HEK293 (cell line): Measurements from ENCODE around the gene ZNF585A.

ENCODE experiments used
- EGR2 ChIP-seq: fragments of 450-650 bp; formaldehyde crosslinking; IDR thresholded peaks from 2 replicates; pipeline ENCODE4 v1.5.1; 2016; ENCODE audit warnings: low read depth, missing biosample characterization, missing genetic modification characterization
- FEZF1 ChIP-seq: fragments of 450-650 bp; formaldehyde crosslinking; IDR thresholded peaks from 2 replicates; pipeline ENCODE4 v1.5.1; 2016; ENCODE audit warnings: missing biosample characterization, missing genetic modification characterization
- GLI2 ChIP-seq: fragments of 450-650 bp; formaldehyde crosslinking; IDR thresholded peaks from 2 replicates; pipeline ENCODE4; 2017; ENCODE audit warnings: missing biosample characterization, missing genetic modification characterization, low read depth, borderline replicate concordance
- GLIS2 ChIP-seq: fragments of 450-650 bp; formaldehyde crosslinking; IDR thresholded peaks from 2 replicates; pipeline ENCODE4 v1.5.1; 2016; ENCODE audit warnings: missing biosample characterization, missing genetic modification characterization
- KLF7 ChIP-seq: fragments of 450-650 bp; formaldehyde crosslinking; IDR thresholded peaks from 2 replicates; pipeline ENCODE4 v1.5.1; 2016; ENCODE audit warnings: missing biosample characterization, missing genetic modification characterization, borderline replicate concordance
- KLF8 ChIP-seq: fragments of 450-650 bp; formaldehyde crosslinking; IDR thresholded peaks from 2 replicates; pipeline ENCODE4 v1.5.1; 2016; ENCODE audit warnings: missing biosample characterization, missing genetic modification characterization
- MEIS1 ChIP-seq: sonication (generic); formaldehyde crosslinking; IDR thresholded peaks from 2 replicates; pipeline ENCODE4 v1.8.1; 2022; ENCODE audit warnings: missing genetic modification reagents, mild to moderate bottlenecking, borderline replicate concordance
- PRDM1 ChIP-seq: fragments of 450-650 bp; formaldehyde crosslinking; IDR thresholded peaks from 2 replicates; pipeline ENCODE4; 2016; ENCODE audit warnings: missing biosample characterization, missing genetic modification characterization
- SETDB1 ChIP-seq: IDR thresholded peaks from one replicate; pipeline ENCODE4 v1.6.1; 2017; ENCODE audit warnings: mild to moderate bottlenecking, low read length, moderate library complexity, mixed read lengths; ENCODE audit not compliant: insufficient read length
- SP2 ChIP-seq: fragments of 450-650 bp; formaldehyde crosslinking; IDR thresholded peaks from 2 replicates; pipeline ENCODE4 v1.5.1; 2016; ENCODE audit warnings: missing biosample characterization, missing genetic modification characterization
- SP3 ChIP-seq: fragments of 450-650 bp; formaldehyde crosslinking; IDR thresholded peaks from 2 replicates; pipeline ENCODE4 v1.5.1; 2016; ENCODE audit warnings: missing biosample characterization, missing genetic modification characterization
- ZNF112 ChIP-seq: fragments of 450-650 bp; formaldehyde crosslinking; IDR thresholded peaks from 2 replicates; pipeline ENCODE4 v1.5.0; 2017; ENCODE audit warnings: missing biosample characterization, missing genetic modification characterization
- ZNF138 ChIP-seq: fragments of 450-650 bp; formaldehyde crosslinking; IDR thresholded peaks from 2 replicates; pipeline ENCODE4 v1.5.1; 2016; ENCODE audit warnings: missing biosample characterization, missing genetic modification characterization, borderline replicate concordance
- ZNF140 ChIP-seq: fragments of 450-650 bp; formaldehyde crosslinking; IDR thresholded peaks from 2 replicates; pipeline ENCODE4 v1.5.1; 2016; ENCODE audit warnings: missing biosample characterization, missing genetic modification characterization
- ZNF157 ChIP-seq: fragments of 450-650 bp; formaldehyde crosslinking; IDR thresholded peaks from 2 replicates; pipeline ENCODE4 v1.5.1; 2016; ENCODE audit warnings: missing biosample characterization, missing genetic modification characterization
- ZNF169 ChIP-seq: fragments of 450-650 bp; formaldehyde crosslinking; IDR thresholded peaks from 2 replicates; pipeline ENCODE4 v1.5.1; 2016; ENCODE audit warnings: missing biosample characterization, missing genetic modification characterization
- ZNF184 ChIP-seq: fragments of 450-650 bp; IDR thresholded peaks from 2 replicates; pipeline ENCODE4 v1.5.1; 2018; ENCODE audit warnings: missing biosample characterization, mild to moderate bottlenecking, missing genetic modification characterization
- ZNF223 ChIP-seq: fragments of 450-650 bp; formaldehyde crosslinking; IDR thresholded peaks from 2 replicates; pipeline ENCODE4 v1.5.1; 2016; ENCODE audit warnings: missing biosample characterization, missing genetic modification characterization
- ZNF239 ChIP-seq: fragments of 450-650 bp; formaldehyde crosslinking; IDR thresholded peaks from 2 replicates; pipeline ENCODE4 v1.5.1; 2016; ENCODE audit warnings: missing biosample characterization, missing genetic modification characterization
- ZNF274 ChIP-seq, 2 experiments: fragments of 200-500 bp in 1 of 2; fragments of 450-650 bp in 1 of 2; sonication (Bioruptor generic) in 1 of 2; formaldehyde crosslinking in 1 of 2; IDR thresholded peaks; 2 replicates each; pipeline versions ENCODE4 v1.5.1 to v1.6.1; 2014 to 2016; ENCODE audit warnings: borderline replicate concordance in 1 of 2, inconsistent platforms in 1 of 2, low read length in 1 of 2, missing biosample characterization in 1 of 2, missing genetic modification characterization in 1 of 2
- ZNF394 ChIP-seq: fragments of 450-650 bp; formaldehyde crosslinking; IDR thresholded peaks from 2 replicates; pipeline ENCODE4 v1.5.1; 2016; ENCODE audit warnings: missing biosample characterization, missing genetic modification characterization, mild to moderate bottlenecking, moderate library complexity, borderline replicate concordance
- ZNF433 ChIP-seq: fragments of 450-650 bp; formaldehyde crosslinking; IDR thresholded peaks from 2 replicates; pipeline ENCODE4 v1.5.1; 2016; ENCODE audit warnings: missing biosample characterization, missing genetic modification characterization, low read depth
- ZNF473 ChIP-seq: fragments of 450-650 bp; formaldehyde crosslinking; IDR thresholded peaks from 2 replicates; pipeline ENCODE4 v1.5.1; 2017; ENCODE audit warnings: missing biosample characterization, missing genetic modification characterization
- ZNF501 ChIP-seq: fragments of 450-650 bp; formaldehyde crosslinking; IDR thresholded peaks from 2 replicates; pipeline ENCODE4 v1.5.1; 2016; ENCODE audit warnings: missing biosample characterization, missing genetic modification characterization
- ZNF521 ChIP-seq: fragments of 450-650 bp; formaldehyde crosslinking; IDR thresholded peaks from 2 replicates; pipeline ENCODE4 v1.5.1; 2017; ENCODE audit warnings: missing biosample characterization, mild to moderate bottlenecking, missing genetic modification characterization
- ZNF560 ChIP-seq: fragments of 450-650 bp; formaldehyde crosslinking; IDR thresholded peaks from 2 replicates; pipeline ENCODE4 v1.5.1; 2017; ENCODE audit warnings: missing biosample characterization, missing genetic modification characterization, borderline replicate concordance
- ZNF561 ChIP-seq: fragments of 450-650 bp; IDR thresholded peaks from 2 replicates; pipeline ENCODE4 v1.5.1; 2018; ENCODE audit warnings: missing biosample characterization, missing genetic modification characterization, borderline replicate concordance
- ZNF571 ChIP-seq: fragments of 450-650 bp; formaldehyde crosslinking; IDR thresholded peaks from 2 replicates; pipeline ENCODE4 v1.5.0; 2017; ENCODE audit warnings: missing biosample characterization, missing genetic modification characterization
- ZNF610 ChIP-seq: fragments of 450-650 bp; formaldehyde crosslinking; IDR thresholded peaks from 2 replicates; pipeline ENCODE4 v1.5.1; 2016; ENCODE audit warnings: missing biosample characterization, missing genetic modification characterization, borderline replicate concordance
- ZNF747 ChIP-seq: fragments of 450-650 bp; formaldehyde crosslinking; IDR thresholded peaks from 2 replicates; pipeline ENCODE4 v1.5.1; 2016; ENCODE audit warnings: missing biosample characterization, missing genetic modification characterization
- ZNF785 ChIP-seq: fragments of 450-650 bp; formaldehyde crosslinking; IDR thresholded peaks from 2 replicates; pipeline ENCODE4 v1.5.1; 2016; ENCODE audit warnings: missing biosample characterization, missing genetic modification characterization
- TF ChIP-seq, protein P1 (sequence below): fragments of 450-650 bp; formaldehyde crosslinking; IDR thresholded peaks from 2 replicates; pipeline ENCODE4 v1.5.1; 2016; ENCODE audit warnings: missing biosample characterization, missing genetic modification characterization, low read depth
- TF ChIP-seq, protein P2 (sequence below): fragments of 450-650 bp; formaldehyde crosslinking; IDR thresholded peaks from 2 replicates; pipeline ENCODE4 v1.5.1; 2017; ENCODE audit warnings: missing biosample characterization, missing genetic modification characterization
- TF ChIP-seq, protein P3 (sequence below): fragments of 450-650 bp; formaldehyde crosslinking; IDR thresholded peaks from 2 replicates; pipeline ENCODE4 v1.5.1; 2016; ENCODE audit warnings: missing biosample characterization, missing genetic modification characterization

The ZNF585A gene

DNA sequence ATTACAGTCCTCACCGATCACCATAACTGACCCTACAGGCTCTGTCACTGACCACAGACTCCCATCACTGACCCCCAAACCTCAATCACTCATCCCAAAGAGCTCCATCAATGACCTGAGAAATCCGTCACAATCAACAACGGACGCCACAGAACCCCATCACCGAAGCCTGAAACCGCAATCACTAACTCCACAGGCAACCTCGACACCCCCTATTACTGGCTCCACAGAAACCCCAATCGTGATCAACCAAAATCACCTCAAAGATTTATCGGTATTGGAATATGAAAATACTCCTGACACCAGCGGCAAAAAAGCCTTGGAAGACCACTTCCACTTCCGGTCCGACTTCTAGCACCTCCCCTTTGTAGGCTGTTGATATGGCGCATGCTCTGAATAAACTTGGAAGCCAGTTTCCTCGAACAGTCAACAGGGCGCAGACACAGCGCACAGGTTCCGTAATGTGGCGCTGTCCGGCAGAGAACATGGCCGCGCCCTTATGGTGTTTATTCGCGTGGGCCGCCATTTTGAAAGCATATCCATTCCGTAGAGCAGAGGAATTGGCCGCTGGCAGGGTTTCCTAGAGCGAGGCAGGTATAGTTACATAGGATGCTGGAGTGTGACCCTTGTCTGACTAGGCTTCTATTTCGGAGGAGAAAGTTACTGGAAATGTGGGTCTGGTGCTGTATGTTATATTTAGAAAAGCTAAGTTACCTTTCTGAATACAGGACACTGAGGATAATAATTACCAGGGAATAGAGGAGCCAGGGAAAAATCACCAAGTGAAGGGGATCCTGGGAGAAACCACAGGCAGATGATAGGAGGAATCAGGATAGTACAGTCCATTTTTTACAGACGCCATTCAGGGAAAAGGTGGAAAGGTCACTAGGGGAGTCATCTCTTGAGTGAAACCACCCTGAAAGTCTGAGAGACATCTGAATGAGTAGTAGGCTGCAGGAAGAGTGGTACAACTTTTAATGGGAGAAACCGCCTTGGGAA, at the start of gene ZNF585A (continued):
- TF ChIP-seq, protein P1, sequence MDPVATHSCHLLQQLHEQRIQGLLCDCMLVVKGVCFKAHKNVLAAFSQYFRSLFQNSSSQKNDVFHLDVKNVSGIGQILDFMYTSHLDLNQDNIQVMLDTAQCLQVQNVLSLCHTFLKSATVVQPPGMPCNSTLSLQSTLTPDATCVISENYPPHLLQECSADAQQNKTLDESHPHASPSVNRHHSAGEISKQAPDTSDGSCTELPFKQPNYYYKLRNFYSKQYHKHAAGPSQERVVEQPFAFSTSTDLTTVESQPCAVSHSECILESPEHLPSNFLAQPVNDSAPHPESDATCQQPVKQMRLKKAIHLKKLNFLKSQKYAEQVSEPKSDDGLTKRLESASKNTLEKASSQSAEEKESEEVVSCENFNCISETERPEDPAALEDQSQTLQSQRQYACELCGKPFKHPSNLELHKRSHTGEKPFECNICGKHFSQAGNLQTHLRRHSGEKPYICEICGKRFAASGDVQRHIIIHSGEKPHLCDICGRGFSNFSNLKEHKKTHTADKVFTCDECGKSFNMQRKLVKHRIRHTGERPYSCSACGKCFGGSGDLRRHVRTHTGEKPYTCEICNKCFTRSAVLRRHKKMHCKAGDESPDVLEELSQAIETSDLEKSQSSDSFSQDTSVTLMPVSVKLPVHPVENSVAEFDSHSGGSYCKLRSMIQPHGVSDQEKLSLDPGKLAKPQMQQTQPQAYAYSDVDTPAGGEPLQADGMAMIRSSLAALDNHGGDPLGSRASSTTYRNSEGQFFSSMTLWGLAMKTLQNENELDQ (tag by site-specific recombination) = no peak
- TF ChIP-seq ZNF223 (tag by site-specific recombination) (no peak), ZNF560 (tag by site-specific recombination) (no peak), ZNF473 (tag by site-specific recombination) (no peak), PRDM1 (peak; percentile 79), ZNF561 (tag by site-specific recombination) (peak; percentile 48; the same call in 1 of the 2 replicates), GLIS2 (tag by site-specific recombination) (no peak), ZNF571 (tag by site-specific recombination) (no peak), FEZF1 (peak; percentile 9; the same call in 1 of the 2 replicates), ZNF521 (tag by site-specific recombination) (no peak), ZNF157 (no peak), SETDB1 (no peak), ZNF501 (tag by site-specific recombination) (peak; percentile 95), EGR2 (tag by site-specific recombination) (no peak), MEIS1 (CRISPR knock-in tag) (no peak), KLF7 (tag by site-specific recombination) (no peak), ZNF785 (tag by site-specific recombination) (no peak), ZNF747 (tag by site-specific recombination) (no peak), ZNF239 (tag by site-specific recombination) (no peak), ZNF394 (tag by site-specific recombination) (peak; percentile 51; the same call in 1 of the 2 replicates), ZNF112 (tag by site-specific recombination) (no peak), ZNF138 (tag by site-specific recombination) (no peak), GLI2 (no peak), ZNF140 (tag by site-specific recombination) (no peak), ZNF610 (tag by site-specific recombination) (no peak; the same call in 1 of the 2 replicates), KLF8 (tag by site-specific recombination) (peak; percentile 75), ZNF169 (tag by site-specific recombination) (no peak), SP3 (tag by site-specific recombination) (peak; percentile 88), SP2 (peak; percentile 81), ZNF274 (IDR thresholded peaks at IDR 0.05; ENCODE audit: low read length) (no peak), ZNF274 (tag by site-specific recombination; IDR thresholded peaks at IDR 0.05; ENCODE audit: borderline replicate concordance) (no peak), ZNF433 (tag by site-specific recombination) (no peak), ZNF184 (tag by site-specific recombination) (no peak)
- TF ChIP-seq, protein P2, sequence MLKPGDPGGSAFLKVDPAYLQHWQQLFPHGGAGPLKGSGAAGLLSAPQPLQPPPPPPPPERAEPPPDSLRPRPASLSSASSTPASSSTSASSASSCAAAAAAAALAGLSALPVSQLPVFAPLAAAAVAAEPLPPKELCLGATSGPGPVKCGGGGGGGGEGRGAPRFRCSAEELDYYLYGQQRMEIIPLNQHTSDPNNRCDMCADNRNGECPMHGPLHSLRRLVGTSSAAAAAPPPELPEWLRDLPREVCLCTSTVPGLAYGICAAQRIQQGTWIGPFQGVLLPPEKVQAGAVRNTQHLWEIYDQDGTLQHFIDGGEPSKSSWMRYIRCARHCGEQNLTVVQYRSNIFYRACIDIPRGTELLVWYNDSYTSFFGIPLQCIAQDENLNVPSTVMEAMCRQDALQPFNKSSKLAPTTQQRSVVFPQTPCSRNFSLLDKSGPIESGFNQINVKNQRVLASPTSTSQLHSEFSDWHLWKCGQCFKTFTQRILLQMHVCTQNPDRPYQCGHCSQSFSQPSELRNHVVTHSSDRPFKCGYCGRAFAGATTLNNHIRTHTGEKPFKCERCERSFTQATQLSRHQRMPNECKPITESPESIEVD (tag by site-specific recombination) = no peak
- TF ChIP-seq, protein P3, sequence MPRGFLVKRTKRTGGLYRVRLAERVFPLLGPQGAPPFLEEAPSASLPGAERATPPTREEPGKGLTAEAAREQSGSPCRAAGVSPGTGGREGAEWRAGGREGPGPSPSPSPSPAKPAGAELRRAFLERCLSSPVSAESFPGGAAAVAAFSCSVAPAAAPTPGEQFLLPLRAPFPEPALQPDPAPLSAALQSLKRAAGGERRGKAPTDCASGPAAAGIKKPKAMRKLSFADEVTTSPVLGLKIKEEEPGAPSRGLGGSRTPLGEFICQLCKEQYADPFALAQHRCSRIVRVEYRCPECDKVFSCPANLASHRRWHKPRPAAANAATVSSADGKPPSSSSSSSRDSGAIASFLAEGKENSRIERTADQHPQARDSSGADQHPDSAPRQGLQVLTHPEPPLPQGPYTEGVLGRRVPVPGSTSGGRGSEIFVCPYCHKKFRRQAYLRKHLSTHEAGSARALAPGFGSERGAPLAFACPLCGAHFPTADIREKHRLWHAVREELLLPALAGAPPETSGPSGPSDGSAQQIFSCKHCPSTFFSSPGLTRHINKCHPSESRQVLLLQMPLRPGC = peak; percentile 74
